ENCODE measurements around the gene MMP15. TPM values are rescaled to one million over a fixed set of nuclear protein-coding genes. Genes with fewer than 3 reads are reported as not detected.

The MMP15 gene
- total and polyA plus RNA-seq, 2 of the 13 experiments (the other 11 are each of a cell fraction or from before 2014, with no cell fraction given) = 35.2 to 44.9 TPM

- peak; percentile 23 for TF ChIP-seq ZNF687 (CRISPR knock-in tag; IDR thresholded peaks at IDR 0.05)
- TF ChIP-seq ZSCAN22 (CRISPR knock-in tag; IDR thresholded peaks at IDR 0.05) = no peak
- peak; percentile 29 for TF ChIP-seq ZNF883 (CRISPR knock-in tag; IDR thresholded peaks at IDR 0.05; ENCODE audit: not compliant biosample characterization)
- TF ChIP-seq ZBTB26 (CRISPR knock-in tag; IDR thresholded peaks at IDR 0.05; ENCODE audit: borderline replicate concordance) = no peak
- no peak for TF ChIP-seq SNAPC4 (CRISPR knock-in tag; IDR thresholded peaks at IDR 0.05)
- TF ChIP-seq JUND (CRISPR knock-in tag; IDR thresholded peaks at IDR 0.05) = no peak
- TF ChIP-seq NCOR1 (IDR thresholded peaks at IDR 0.05; ENCODE audit: borderline replicate concordance, low read length) = no peak
- no peak for TF ChIP-seq ZNF614 (CRISPR knock-in tag; IDR thresholded peaks at IDR 0.05; ENCODE audit: borderline replicate concordance)
Observed at GRCh38 chr16:58035356-58036170, 10.0 kb downstream of the MMP15 start (continued).

Measured in HepG2 (cell line).